ENCODE results near the gene SHROOM2.
A peak's percentile ranks its signal among the peaks of the same experiment; 100 is the strongest.

SHROOM2 gene

DNA sequence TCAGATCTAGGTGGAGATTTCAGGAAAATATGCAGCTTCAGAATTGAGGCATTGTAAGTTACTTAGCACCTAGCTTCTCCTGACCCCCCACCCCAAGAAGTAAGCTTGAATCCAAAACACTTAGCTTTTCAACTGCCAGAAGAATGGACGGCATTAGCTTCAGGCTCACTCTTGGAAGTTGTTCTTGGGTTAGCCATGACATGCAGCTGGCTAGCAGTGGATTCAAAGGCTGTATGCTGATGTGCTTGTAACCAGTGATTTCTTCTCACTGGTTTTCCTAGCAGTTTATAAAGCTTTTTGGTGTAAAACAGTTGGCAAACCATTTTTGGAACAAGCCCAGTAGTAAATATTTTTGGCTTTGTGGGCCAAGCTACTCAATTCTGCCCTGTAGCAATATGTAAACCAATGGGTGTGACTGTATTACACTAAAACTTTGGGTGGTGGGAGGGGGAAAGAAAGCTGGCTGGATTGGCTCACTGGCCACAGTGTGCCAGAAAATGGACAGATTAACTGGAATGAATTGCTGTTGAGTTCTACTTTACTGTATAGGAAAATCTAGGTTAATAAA lies 85.6 kb downstream of the SHROOM2 start:
- no peak for DNase-seq

GRCh38 chrX:9873360-9873759 lies 87.1 kb downstream of the SHROOM2 start:
- no peak for DNase-seq

- DNase-seq = peak; percentile 66
Measured at GRCh38 chrX:9873952-9874351, 87.7 kb downstream of the SHROOM2 start.

DNA sequence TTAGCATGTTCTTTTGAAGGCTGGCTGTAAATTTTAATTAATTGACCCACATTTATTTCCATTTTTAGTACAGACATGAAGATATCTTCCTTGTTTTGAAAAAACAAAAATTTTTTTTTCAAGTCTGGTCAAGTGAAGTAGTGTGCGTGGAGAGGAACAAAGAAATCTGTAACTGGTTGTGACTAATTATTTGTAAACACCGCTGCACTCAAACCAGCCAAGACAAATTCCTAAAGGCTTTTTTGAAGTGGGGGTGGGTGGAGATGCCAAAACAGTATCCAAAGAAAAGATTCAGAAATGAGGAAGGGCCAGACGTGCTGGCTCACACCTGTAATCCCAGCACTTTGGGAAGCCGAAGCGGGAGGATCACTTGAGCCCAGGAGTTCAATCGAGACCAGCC lies 88.3 kb downstream of the SHROOM2 start:
- DNase-seq = no peak

- DNase-seq = no peak
Measured at GRCh38 chrX:9875801-9876200, 89.6 kb downstream of the SHROOM2 start.

DNA sequence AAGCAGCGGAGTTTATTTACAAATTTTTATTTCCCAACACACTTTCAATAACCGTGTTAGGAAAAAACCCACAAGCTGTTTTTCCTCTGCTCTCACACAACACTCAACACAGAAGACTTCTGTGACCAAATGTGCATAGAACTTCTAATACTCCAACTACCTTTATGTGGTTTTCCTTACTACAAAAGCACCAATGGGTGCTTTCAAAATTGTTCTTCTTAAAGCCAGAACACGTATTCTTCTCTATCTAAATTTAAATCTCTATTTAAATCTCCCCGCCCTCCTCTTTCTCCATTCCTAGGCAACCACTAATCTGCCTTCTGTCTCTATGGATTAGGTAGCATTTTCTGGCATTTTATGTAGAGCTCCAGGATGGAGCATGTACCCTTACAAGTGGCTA lies 90.0 kb downstream of the SHROOM2 start:
- no peak for DNase-seq

DNA sequence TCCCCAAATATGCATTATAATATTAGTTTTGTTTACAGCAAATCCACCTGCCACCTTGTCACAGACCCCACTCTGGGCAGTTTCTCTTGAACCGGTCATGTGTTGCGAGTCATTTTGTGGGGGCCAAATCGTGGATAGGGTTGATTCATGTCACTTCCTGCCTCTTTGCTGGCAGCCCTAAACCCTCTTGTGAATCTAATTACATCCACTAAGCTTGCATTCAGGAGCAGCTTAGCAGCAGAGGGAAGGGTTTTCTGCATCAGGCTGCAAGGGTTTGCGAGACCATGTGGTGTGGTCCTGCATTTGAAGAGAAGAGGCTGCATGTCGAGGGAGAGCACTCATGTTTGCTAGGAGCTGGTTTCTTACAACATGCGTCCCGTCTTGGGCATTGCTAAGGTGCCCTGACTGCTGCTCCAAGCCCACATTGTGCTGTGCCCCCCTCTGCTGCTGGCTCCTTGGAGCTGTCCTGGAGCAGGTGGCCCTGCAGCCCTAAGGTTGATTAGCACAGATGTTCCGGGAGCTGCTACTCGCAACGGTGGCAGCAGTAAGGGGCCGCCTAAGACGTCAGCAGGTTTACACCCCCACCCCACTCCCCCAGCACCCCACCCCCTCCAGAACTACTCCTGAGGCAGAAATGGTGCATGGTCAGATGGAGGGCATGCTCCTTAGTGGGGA lies 92.1 kb downstream of the SHROOM2 start:
- no peak for DNase-seq

GRCh38 chrX:9880237-9880636 lies 94.0 kb downstream of the SHROOM2 start:
- DNase-seq = no peak

GRCh38 chrX:9880870-9881269 lies 94.6 kb downstream of the SHROOM2 start:
- no peak for DNase-seq

DNA sequence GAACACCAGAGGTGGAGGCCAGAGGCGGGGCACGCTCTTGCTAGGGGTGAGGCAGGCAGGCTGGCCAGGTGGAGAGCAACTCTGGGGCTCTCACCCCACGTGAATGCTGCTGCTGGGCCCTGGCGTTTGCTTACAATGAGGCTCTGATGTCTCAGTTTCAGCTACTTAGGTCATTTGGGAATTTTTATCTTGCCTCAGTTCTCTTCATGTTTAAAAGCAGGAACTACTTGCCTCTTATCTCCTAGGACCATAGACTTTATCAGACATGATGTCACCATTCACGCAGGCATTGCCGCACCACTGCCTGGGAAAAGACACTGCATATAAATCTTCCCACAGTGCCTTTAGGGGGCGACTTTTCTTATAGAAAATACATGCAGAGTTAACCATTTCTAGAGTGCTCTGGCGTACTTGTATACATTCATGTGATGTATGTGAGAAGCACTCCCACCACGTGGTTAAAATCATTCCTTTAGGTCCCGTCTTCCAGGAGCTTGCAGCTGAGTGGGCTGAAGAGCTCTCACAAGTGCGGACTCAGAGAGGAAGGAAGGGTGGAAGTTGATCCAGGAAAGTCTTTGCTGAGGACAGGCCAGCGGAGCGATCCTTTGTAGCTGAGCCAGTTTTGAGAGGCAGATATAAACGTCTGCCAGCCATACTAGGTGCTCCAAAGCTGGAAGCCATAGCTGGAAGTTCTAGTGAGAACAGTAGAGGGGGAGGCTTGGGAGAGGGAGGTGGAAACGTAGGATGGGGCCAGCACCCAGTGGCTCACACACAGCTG lies 96.6 kb downstream of the SHROOM2 start:
- no peak for DNase-seq

- DNase-seq = no peak
Measured at GRCh38 chrX:9884031-9884779, 98.0 kb downstream of the SHROOM2 start.

DNA sequence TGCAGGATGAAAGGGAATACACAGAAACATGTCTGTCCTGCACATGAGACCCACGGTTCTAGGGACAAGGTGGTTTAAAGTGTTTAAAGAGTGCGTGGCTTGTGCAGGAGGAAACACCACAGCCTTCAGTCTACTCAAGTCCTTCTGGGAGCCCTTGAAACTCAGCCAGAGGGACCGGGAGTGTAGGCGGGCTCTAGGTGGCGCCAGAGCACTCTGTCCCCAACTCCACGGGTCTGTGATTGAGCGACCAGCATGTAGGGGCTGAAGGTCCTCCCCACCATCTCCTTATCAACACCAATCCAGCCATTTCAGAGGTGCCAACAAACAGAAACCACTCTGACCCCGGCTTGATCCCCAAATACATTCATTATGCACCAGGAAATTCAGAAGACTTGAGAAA lies 98.9 kb downstream of the SHROOM2 start:
- DNase-seq = peak; percentile 68

DNA sequence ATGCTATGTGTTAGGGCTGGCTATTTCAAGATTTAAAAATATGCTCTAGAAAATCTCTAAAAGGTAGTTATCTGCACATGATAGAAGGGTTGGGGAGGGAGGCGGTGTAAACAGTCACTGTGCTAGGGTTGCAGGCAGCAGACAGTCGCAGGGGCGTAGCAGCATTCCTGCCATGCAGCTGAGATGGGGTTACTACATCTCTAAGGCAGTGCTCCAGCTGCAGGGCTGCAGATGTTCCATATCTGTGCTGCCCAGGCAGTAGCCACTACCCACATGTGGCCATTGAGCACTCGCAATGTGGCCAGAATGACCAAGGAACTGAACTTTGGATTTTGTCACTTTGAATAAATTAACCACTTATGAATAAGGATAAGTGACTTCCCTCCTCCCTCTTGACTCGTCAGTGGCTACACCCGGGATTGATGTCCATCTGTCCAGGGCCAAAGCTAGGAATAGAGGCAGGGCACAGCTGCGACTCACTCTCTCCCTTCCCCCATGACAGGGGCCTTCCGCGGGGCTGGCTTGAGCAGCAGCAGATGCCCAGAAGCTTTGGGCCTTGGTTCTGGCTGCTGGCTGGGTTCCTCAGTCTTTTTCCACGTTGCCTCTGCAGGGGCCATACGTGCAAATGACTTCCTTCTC lies 101.5 kb downstream of the SHROOM2 start:
- DNase-seq = no peak

GRCh38 chrX:9888953-9889470 lies 102.8 kb downstream of the SHROOM2 start:
- no peak for DNase-seq

DNA sequence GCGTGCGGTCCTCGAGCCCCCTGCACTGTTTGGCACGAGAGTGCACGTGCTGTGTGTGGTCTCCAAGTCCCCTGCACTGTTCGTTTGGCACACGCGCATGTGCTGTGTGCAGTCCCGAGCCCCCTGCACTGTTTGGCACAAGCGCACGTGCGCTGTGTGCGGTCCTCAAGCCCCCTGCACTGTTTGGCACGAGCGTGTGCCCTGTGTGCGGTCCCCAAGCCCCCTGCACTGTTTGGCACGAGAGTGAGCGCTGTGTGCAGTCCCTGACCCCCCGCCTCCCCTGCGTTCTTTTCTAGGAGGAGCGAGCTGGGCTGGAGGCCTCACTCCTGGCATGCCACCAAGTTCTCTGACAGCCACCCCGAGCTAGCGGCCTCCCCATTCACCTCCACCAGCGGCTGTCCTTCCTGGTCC lies 104.5 kb downstream of the SHROOM2 start:
- no peak for DNase-seq

- no peak for DNase-seq
Measured at GRCh38 chrX:9895225-9895912, 109.1 kb downstream of the SHROOM2 start.

DNA sequence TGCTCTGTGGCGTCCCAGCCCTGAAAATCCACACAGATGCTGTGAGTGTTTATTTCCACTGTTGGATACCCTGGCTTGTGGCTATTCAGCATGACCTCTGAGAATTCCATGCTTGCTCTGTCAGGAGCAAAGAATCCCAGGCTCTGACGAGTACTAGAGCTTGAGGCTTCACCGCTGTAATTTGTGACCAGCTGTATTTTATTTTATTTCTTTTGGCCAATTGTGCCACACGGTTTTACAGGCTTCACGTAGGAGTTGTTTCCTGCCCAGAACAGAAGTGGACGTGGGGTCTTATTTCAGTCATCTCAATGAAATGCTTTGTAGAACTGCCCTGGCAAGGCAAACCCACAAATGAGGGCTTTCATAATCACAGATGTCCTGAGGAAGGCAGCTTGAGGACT lies 111.5 kb downstream of the SHROOM2 start:
- no peak for DNase-seq

DNA sequence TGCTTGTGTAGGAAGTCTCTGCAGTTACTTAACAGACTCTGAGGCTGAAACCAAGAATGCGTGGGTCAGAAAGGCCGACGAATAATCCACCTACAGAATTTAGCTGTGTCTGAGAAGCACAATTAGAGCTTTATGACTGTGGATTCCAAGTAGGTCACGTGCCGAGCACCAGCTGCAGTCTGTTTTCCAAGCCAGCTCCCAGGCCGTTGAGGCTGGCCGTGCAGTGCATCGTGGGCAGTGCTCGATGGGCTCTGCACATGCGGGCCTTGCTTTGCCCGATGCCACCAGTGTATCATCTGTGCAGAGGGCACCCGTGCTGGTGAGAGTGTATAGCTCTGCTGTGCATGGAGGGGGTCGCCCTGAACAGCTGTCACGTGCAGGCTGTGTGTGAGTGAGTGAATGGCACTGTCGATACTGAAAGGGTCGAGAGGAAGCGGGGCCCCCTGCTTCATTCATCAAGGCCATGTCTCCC lies 113.4 kb downstream of the SHROOM2 start:
- DNase-seq = peak; percentile 59

DNA sequence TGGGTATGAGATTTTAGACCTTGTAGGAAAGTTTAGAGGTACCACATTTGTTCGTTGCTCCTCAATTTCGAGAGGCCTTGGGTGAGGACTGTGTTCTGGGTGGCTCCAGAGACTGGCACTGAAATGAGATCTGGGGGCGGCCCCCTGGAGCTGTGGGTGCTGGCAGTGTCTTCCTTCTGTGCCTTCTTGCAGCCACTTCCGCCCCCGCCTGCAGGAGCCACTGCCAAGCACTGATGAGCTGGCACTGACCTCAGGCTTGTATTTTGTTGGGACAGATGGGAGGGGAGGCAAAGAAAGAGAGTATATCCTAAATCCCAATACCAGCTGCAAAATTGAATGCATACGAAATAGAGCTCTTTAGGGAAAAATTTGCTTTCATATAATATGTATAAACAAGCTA lies 116.4 kb downstream of the SHROOM2 start:
- DNase-seq = no peak

DNA sequence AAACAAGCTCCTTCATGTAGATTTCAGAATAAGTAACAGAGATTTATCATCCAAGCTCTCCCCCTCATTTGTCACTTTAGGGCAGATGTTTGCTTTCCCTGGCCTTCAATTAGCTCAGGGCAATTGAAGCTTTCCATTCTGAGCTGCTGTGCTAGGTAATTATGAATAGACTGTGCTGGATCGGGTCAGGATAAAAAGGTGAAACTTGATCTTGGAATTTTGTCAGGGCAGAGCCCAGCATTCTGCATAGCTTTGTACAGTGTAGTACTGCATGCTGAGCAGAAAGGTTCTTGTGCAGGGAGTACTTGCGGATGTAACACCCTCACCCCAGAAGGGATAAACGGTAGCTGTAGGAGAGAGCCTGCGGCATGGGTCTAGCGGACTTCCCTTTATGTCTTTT lies 116.9 kb downstream of the SHROOM2 start:
- DNase-seq = no peak

DNA sequence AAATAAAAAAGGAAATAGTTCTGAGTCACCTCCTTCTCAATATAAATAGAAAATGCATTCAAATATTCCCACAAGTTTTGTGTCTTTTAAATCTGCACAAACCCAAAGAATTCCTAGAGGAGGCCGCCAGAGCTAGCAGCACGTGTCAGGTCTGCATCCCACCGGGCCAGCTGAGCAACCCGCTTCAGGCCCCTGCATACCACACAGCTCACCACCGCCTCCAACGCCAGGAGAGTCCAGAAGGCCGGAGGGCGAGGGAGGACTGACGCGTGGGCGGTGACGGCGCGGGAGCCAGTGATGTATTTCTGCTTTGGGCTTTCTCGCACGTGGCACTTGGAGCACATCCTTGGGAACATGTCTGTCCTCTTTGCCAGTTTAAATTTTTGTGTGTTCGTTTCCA lies 119.1 kb downstream of the SHROOM2 start:
- no peak for DNase-seq

- peak; percentile 15 for DNase-seq
Measured at GRCh38 chrX:9905721-9906120, 119.5 kb downstream of the SHROOM2 start.
